Hepatocyte (in vitro differentiated cells): ENCODE data around the gene UBE2E1.

Experiments
- CTCF ChIP-seq: fragments of 200-600 bp; sonication (generic); IDR thresholded peaks from 2 replicates; pipeline ENCODE4 v1.5.1; 2016; ENCODE audit warnings: antibody characterized with exemption, mild to moderate bottlenecking; ENCODE audit not compliant: poor library complexity
- EZH2 ChIP-seq: fragments of 200-600 bp; sonication (generic); IDR thresholded peaks from 2 replicates; pipeline ENCODE4 v1.6.1; 2016; ENCODE audit warnings: antibody characterized with exemption, mild to moderate bottlenecking, borderline replicate concordance

- TF ChIP-seq CTCF (no peak), EZH2 (no peak)
Observed at GRCh38 chr3:23904545-23904944, 98.8 kb downstream of the UBE2E1 start.
